GM19035 (cell line): ENCODE data around the gene WFIKKN1.

Source experiments
- ATAC-seq: cut with Tn5 transposase; IDR thresholded peaks from one replicate; pipeline ENCODE4 v1.9.1; 2021; ENCODE audit not compliant: unreplicated experiment

The WFIKKN1 gene, protein sequence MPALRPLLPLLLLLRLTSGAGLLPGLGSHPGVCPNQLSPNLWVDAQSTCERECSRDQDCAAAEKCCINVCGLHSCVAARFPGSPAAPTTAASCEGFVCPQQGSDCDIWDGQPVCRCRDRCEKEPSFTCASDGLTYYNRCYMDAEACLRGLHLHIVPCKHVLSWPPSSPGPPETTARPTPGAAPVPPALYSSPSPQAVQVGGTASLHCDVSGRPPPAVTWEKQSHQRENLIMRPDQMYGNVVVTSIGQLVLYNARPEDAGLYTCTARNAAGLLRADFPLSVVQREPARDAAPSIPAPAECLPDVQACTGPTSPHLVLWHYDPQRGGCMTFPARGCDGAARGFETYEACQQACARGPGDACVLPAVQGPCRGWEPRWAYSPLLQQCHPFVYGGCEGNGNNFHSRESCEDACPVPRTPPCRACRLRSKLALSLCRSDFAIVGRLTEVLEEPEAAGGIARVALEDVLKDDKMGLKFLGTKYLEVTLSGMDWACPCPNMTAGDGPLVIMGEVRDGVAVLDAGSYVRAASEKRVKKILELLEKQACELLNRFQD

DNA sequence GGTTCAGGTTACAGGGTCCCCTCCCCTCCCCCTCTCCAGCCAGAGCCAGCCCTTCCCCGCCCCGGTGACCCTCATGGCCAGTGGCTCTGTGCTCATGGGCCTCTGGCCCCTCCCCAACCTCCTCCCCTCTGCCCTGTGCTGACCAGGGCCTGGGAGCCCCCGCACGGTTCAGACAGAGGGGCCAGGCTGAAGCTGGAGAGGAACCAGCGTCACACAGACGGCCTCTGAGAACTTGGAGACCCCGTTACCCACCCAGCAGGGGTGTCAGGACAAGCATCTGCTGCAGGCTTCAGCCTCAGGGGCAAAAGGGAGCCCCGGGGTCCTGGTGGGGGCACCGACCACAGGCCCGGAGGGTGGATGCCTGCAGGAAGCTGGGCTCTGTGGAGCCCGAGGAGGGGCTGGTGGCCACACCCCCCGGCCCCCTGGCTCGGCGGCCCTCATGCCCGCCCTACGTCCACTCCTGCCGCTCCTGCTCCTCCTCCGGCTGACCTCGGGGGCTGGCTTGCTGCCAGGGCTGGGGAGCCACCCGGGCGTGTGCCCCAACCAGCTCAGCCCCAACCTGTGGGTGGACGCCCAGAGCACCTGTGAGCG is at the start of gene WFIKKN1:
Gene WFIKKN1 (plus strand): TSS at position 171 of the 591 bp plus-strand sequence. CDS start 269 bp downstream, at position 440.
- ATAC-seq: no peak

DNA sequence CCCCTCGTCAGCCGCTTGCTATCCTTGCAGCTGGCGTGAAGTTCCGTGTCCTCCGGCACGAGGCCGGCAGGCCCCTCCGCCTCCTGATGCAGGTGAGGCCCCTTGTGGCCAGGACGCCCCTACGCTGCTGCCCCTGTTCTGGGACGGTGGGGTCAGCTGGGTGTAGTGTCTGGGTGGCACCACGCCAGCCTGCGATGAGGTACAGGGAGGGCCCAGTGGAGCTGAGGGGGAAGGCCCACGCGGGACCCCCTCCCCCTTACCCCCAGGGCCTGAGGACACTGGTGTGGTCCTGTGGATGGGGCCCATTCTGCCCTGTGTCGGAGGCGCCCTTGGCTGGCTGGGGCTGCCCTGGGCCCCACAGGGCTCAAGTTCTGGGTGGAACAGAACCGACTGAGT is 48.6 kb upstream of the WFIKKN1 start:
- ATAC-seq: no peak

DNA sequence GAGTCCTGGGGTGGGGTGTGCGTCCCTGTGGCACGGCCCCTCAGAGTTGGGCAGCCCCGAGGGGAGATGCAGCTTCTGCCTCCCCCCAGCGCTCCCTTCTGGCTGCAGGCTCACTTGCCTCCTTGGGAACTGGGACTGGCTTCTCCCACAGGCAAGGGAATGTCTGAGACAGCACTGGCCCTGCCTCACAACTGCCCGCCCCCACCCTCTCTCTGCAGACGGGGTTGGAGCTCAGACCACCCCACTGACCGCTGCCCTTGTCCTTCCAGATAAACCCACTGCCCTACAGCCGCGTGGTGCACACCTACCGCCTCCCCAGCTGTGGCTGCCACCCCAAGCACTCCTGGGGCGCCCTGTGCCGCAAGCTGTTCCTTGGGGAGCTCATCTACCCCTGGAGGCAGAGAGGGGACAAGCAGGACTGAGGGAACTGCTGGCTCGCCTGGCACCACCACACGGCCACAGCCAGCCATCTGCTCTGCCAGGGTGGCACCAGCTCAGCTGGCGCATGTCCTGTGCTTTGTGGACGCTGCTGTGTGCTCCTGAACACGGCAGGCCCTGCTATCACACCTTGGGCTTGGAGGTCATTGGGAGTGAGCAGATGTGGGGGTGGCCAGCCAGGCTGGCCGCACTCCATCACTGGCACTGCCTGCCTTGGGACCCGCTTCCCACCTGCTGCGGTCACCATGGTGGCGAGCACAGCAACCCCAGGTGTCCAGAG is 48.0 kb upstream of the WFIKKN1 start:
- no peak for ATAC-seq

DNA sequence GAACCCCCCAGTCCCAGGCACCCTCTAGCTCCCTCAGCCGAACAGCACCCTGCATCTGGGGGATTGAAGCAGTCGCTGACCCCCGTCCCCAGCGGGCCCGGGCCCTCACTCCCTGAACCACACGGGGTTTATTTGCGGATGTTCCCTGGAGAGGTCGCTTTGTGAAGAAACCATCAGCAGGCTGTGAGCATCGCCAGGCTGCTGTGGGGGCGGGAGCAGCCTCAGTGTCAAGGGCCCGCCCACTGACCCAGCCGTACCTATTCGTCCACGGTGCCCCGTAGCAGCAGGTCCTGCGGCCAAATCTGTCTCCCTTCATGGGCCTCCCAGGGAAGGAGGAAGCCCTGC is 47.3 kb upstream of the WFIKKN1 start:
- no peak for ATAC-seq

DNA sequence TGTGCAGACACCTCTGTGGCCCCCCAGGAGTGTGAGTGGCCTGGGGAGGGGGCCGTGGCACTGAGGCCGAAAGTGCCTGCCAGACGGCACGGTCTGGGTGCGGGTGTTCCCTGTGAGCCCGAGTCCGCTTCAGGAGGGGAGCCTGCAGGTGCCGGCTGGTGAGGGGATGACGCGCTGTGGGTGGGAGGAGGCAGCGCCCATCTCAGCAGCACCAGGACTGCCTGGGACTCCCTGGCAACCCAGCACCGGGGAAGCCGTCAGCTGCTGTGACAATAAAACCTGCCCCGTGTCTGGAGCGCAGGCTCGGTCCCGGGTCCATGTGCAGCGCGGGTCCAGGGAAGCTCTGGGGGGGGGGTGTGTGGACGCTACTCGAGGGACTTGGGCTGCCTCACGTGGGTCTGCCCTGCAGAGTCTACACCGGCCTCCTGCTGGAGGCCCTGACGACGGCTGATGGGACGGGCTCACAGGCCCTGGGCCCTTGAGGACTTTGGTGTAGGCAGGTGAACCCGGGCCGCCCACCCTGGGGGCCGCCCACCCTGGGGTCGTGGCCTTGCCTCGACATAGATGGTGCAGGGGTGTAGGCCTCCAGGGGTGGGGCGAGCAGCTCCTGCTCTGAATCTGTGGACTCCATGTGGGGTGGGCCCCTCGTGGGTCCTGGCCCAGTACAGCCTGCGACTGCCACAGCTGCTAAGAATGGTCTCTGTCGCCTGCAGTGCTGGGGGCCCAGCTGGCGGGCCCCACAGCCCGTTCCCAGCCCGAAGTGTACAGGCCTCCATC is 46.8 kb upstream of the WFIKKN1 start:
- no peak for ATAC-seq

DNA sequence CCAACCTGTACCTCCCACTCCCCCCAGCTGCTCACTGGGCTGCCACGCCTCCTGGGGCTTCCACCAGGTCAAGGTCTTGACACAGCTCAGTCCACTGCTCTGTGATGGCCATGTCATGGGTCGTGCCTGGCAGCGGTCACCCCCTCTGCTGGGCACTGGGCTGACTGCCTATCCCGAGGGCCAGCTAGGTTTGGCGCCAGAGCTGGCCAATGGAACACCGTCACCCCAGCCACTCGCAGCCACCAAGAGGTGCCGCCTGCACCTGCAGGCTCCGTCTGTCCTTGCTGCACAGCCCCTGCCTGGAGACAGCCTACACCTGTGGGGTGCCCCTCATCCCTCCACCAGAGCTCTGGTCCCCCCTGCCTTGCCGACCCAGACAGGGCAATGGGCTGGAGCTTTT is 45.4 kb upstream of the WFIKKN1 start:
- ATAC-seq: no peak

DNA sequence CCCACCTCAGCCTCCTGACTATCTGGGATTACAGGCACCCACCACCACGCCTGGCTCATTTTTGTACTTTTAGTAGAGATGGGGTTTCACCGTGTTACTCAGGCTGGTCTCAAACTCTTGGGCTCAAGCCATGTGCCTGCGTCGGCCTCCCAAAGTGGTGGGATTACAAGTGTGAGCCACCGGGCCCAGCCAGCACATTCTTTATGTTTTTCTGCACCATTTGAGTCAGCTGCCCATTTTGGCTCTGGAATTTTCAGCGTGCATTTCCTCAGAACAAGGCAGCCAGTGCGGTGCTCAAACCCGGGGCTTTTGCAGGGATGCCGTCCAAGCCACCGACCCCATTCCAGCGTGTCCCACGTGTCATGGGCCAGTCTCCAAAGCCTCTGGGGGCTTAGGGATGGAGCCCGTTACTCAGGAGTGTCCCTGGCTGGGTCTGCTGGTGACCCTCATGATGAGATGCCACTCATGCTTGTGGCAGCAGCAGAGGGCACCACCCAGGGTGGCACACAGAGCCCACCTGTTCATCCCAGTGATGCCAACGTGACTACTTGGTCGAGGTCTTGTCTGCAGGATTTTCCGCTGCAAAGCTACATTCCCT is 44.6 kb upstream of the WFIKKN1 start:
- no peak for ATAC-seq

DNA sequence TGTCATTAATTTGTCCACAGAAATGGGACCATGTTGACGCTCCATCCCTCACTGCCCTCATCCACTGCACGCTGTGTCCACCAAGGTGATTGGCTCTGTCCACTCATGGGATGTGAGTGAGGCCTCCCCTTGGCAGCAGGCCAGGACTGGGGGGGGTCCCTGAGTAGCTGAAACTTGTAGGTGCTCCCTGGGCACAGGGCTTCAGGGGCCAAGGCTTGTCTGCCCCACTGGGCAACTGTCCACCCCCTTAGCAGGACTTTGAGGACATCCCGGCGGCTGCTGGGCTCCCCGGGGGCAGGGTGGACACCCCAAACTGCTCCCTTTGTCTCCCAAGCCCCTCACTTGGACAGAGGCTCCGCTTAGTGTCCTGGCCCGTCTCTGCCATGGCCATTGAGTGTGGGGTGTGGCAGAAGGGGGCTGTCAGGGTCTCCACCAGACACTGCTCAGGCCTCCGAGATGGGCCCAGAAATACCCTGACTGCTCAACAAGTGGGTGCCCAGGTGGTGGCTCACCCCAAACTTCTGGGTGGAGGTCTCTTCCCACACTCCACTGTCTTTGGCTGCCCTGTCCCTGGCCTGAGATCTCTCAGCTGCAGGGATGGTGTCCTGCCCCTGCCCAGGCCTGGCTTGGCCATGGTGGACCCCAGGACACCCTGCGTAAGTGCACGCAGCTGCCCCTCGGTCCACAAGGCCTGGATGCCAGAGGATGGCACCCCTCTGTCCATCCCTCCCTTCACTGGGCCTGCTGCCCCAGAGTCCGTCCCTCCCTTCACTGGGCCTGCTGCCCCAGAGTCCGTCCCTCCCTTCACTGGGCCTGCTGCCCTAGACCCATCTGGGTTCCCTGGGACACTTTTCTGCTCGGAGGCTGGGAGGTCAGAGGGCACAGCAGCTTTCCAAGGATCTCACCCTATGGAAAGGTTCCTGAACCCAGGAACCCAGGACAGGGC is 43.9 kb upstream of the WFIKKN1 start:
- ATAC-seq: no peak

DNA sequence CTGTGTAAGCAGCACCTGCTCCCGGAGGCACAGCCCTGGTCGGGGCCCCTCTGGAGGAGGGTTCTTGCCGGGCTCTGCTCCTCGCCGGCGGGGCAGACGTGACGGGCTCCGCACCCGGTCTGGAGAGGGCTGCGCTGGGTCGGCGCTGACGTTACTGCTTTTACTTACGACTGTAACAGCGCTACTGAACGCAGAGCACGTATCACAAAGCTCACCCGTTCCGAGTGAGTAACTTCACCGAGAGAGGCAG is 42.2 kb upstream of the WFIKKN1 start:
- no peak for ATAC-seq

DNA sequence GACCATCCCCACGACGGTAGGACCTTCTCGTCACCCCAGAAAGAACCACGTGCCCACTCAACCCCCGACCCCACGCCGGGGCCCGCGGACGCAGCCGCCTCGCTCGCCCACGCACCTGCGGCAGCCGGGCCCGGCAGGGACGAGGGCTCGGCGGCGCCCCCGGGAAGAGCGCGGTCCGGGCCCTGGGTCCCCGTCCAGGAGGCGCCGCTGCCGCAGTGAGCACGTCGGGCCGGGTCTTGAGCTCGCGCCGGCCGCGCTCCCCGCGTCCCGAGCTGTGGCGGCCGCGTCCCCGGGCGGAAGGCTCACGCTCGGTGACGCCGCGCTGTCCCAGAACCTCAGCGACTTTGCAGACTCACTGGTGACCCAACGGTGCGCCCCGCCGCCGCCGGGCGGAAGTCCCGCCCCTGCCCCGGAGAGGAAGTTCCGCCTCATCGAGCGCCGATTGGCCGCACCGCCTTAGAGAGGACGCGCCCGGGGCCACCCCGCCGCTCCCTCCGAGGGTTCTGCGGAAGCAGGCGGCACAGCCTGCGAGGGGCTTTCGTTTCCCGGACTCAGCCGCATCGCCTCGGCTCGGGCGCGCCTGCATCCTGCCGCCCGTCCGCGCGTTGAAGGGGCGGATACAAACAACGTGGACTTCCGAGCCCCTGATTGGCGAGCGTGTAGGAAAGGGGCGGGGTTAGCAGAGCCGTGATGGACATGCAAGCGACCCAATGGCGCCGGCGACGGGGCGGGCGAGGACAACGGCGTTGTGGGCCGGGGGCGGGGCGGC is 41.7 kb upstream of the WFIKKN1 start:
- peak; percentile 72 for ATAC-seq

DNA sequence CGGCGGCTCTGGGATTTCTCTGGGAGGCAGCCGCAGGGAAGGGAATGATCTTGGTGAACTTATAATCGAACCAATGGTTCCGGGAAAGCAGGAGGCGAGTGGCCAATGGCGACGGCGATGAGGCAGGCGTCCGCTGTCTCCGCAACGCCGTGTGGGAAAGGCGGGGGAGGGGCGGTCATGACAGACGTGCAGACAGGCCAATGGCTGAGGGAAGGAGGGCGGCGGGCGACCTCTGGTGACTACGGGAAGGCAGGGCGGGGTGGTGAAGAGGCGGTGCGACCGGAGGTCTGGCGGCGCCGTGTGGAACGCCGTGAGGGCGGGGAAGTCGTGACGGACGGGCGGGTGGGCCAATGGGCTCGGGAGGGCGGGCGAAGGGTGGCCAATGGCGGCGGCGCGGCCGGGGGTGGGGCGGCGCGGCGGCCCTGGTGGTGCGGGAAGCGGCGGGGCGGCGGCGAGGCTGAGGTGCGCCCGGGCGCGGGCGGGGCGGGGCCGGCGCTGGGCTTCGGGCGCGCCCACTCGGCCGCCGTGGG is 41.1 kb upstream of the WFIKKN1 start, which contains the start of gene RAB40C:
Gene RAB40C (plus strand): TSS at position 409 of the 530 bp plus-strand sequence. CDS start 226 bp downstream, outside the sequence.
- ATAC-seq: peak; percentile 73

DNA sequence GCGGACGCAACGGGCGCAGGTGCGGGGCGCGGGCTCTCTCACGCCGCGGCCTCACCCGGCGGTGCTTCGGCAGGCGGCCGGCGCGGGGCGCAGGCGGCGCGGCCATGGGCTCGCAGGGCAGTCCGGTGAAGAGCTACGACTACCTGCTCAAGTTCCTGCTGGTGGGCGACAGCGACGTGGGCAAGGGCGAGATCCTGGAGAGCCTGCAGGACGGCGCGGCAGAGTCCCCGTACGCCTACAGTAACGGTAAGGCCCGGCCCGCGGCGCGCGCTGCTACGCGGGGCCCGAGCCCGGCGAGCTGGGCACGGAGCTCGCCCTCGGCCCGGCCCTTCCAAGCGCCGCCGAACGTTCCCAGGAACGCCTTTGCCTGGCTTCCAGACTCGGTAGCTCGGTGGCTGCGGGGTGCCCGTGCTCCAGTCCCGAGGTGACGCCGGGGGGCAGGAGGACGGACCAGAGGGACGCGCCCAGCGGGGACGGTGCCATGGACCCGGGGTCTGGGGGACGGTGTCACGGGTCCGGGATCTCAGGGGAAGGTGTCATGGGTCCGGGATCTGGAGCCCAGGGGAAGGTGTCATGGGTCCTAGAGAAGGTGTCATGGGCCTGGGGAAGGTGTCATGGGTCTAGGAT is 40.5 kb upstream of the WFIKKN1 start:
- no peak for ATAC-seq

DNA sequence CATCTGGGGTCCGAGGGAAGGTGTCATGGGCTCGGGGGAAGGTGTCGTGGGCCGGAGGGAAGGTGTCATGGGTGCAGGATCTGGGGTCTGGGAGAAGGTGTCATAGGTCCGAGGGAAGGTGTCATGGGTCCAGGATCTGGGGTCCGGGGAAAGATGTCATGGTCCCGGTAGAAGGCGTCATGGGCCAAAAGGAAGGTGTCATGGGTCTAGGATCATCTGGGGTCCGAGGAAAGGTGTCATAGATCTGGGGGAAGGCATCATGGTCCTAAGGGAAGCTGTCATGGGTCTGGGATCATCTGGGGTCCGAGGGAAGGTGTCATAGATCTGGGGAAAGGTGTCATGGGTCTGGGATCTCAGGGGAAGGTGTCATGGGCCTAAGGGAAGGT is 40.0 kb upstream of the WFIKKN1 start:
- no peak for ATAC-seq

DNA sequence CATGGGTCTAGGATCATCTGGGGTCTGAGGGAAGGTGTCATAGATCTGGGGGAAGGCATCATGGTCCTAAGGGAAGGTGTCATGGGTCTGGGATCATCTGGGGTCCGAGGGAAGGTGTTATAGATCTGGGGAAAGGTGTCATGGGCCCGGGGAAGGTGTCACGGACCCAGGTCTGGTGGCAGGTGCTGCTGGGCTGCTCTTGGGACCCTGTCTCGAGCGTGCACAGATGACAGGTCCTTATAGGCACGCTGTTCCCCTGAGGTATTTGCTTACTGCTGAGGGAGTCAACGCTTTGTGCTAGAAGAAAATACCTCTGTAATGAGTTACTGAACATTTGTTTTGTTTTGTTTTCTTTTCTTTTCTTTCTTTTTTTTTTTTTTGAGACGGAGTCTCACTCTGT is 39.6 kb upstream of the WFIKKN1 start:
- no peak for ATAC-seq

DNA sequence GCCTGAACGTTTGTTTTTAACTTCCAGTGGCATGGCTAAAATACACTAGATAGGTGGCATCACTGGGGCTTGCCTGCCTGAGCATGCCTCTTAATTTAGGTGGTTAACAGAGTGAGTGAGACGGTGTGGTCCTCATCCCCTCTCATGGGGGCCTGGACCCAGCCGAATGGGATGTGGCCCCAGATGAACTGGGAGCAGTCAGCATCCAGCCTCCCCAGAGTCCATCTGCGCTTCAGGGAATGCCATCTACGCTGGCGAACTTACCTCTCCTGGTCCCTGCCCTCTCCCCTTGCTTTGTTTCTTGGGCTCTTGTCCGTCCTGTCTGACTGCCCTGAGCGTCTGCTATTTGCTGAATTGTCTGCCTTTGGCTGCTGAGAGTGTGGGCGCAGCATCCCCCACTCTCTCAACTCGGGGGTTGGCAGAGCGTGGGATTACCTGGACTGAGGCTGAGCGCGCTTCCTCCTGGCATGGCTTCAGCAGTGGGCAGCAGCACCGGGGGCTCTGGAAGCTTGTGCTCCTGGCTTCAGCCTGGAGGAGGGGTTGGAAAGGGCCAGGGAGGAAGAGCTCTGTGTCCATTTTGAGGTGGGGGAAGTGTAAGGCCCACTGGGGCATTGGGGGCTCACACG is 38.8 kb upstream of the WFIKKN1 start:
- ATAC-seq: no peak

DNA sequence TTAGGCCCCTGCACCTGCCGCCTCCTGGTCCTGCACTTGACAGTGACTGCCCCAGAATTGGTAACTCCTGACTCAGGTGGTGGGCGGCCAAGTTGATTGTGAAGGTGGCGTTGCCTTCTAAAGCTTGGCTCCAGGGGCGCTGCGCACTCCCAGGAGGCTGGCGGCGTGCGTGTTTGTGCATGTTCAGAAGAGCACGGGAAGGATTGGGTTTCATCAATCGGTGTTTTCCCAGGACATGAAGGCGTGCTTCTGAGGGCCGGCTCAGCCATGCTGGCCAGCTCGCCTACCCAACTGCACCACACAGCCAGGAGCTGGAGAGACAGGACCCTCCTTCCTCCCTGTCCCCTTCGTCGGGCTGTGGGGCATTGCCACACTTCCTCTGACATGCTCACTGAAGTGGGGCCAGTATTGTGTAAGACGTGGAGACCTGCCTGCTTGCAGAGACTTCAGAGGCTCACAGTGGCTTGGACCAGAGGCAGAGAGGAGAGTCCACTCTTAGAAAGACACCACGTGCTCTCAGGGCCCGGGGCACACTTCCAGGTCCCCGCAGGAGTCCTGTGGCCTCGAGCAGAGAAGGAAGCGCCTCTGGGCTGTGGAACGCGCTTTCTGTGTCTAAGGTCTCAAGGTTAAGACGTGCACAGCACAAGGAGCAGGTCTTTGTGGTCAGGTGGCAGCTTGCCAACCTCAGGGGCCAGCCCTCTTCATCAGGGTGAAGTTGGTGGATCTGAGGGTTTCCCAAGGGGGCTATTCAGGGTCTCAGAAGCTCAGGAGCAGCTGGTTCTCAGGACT is 38.1 kb upstream of the WFIKKN1 start:
- ATAC-seq: no peak

DNA sequence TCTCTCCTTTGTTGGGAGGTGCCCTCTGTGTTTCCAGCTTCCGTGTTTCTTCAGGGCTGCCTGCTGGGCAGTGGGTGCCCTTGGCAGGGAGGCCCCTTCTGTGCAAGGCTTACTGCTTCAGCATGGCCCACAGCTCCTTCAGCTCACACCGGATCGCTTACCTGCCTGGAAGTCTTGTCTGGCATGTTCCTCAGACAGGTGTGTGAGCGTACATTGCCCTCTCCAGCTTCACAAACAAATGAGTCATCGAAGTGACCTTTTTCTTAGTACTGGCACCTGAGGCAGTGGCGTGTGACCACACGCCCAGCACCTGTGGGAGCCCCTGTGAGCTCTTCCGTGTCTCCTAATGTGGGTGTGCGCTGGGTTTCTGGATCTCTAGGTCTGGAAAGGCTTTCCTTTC is 37.4 kb upstream of the WFIKKN1 start:
- ATAC-seq: no peak
